GM12878 (cell line): ENCODE results near the gene ATAD2B. TPM values are rescaled to one million over a fixed set of nuclear protein-coding genes. Genes with fewer than 3 reads are reported as not detected.

Experiments
- ATAC-seq: fragments of 200-7000 bp; cut with Tn5 transposase; 3 replicates; pipeline ENCODE4 v1.9.1; 2020; ENCODE audit warnings: mild to moderate bottlenecking, moderate library complexity
- BruUV-seq: library from RNA; stranded (reverse); fragments of 400-500 nt; replicated peaks from 2 replicates; lab custom pipeline; 2021; lab: Mats Ljungman, UMichigan
- CTCF ChIA-PET: fragments of 300-600 bp; sonication (Branson Sonifier 250); formaldehyde crosslinking; extraction: SDS; loops from one replicate; lab custom pipeline; 2021; ENCODE audit warnings: inconsistent platforms; lab: Yijun Ruan, JAX
- POLR2A ChIA-PET: fragments of 350-600 bp; formaldehyde crosslinking; extraction: SDS; loops from one replicate; lab custom pipeline; 2021; ENCODE audit warnings: inconsistent platforms; lab: Charles Lee
- RAD21 ChIA-PET: fragments of 300-600 bp; sonication (Branson Sonifier 250); formaldehyde crosslinking; loops from one replicate; lab custom pipeline; 2023; ENCODE audit warnings: antibody characterized with exemption; ENCODE audit not compliant: unreplicated experiment; lab: Charles Lee
- SMC1A ChIA-PET: fragments of 300-600 bp; sonication (Branson Sonifier 250); formaldehyde crosslinking; loops from one replicate; lab custom pipeline; 2023; ENCODE audit not compliant: unreplicated experiment, uncharacterized antibody; lab: Charles Lee
- DNase-seq: peaks from one replicate; pipeline ENCODE4 v3.0.0-alpha.2; 2011; ENCODE audit warnings: low read depth, low spot score
- FAIRE-seq: peaks from 3 replicates; lab custom pipeline; 2011; peaks lifted over from hg19 to GRCh38; lab: Jason Lieb, UNC
- H2AFZ ChIP-seq: 2 replicates; pipeline ENCODE4 v1.6.0; 2011; ENCODE audit warnings: low read depth, low read length, control low read depth; ENCODE audit not compliant: control insufficient read depth
- H3K27ac ChIP-seq: 2 replicates; pipeline ENCODE4 v1.5.1; 2011; ENCODE audit warnings: control low read depth; ENCODE audit not compliant: control insufficient read depth, insufficient read depth
- H3K27me3 ChIP-seq, 2 experiments: replicated peaks in 1 of 2; 2 replicates each; pipeline versions ENCODE4 v1.6.0 to v1.6.1; 2011; ENCODE audit warnings: low read length in 1 of 2; ENCODE audit not compliant: control insufficient read depth in 2 of 2, insufficient read depth in 2 of 2
- H3K36me3 ChIP-seq, 2 experiments: 2 replicates each; pipeline ENCODE4 v1.5.1; 2011; ENCODE audit warnings: low read length in 1 of 2; ENCODE audit not compliant: control insufficient read depth in 2 of 2, insufficient read depth in 2 of 2
- H3K4me1 ChIP-seq: 2 replicates; pipeline ENCODE4 v1.6.1; 2011; ENCODE audit warnings: mild to moderate bottlenecking, low read length, moderate library complexity, mixed read lengths; ENCODE audit not compliant: control insufficient read depth, insufficient read depth
- H3K4me2 ChIP-seq: 2 replicates; pipeline ENCODE4 v1.6.0; 2011; ENCODE audit warnings: control low read depth; ENCODE audit not compliant: control insufficient read depth, insufficient read depth
- H3K4me3 ChIP-seq: fragments of 200-600 bp; sonication (generic); 2 replicates; pipeline ENCODE4 v1.5.1; 2016
- H3K79me2 ChIP-seq: 2 replicates; pipeline ENCODE4 v1.6.0; 2011; ENCODE audit warnings: low read length; ENCODE audit not compliant: control insufficient read depth, insufficient read depth
- H3K9ac ChIP-seq: 2 replicates; pipeline ENCODE4 v1.8.0; 2011; ENCODE audit warnings: low read length, control low read depth, mixed read lengths; ENCODE audit not compliant: control insufficient read depth, insufficient read depth
- H3K9me3 ChIP-seq: replicated peaks from 3 replicates; pipeline ENCODE4 v1.5.1; 2011; ENCODE audit warnings: mild to moderate bottlenecking, low read length; ENCODE audit not compliant: control insufficient read depth, insufficient read depth
- H4K20me1 ChIP-seq: 2 replicates; pipeline ENCODE4 v1.6.0; 2011; ENCODE audit not compliant: control insufficient read depth, insufficient read depth
- CBX3 ChIP-seq: fragments of 200-600 bp; sonication (generic); IDR thresholded peaks from 2 replicates; pipeline ENCODE4 v1.6.1; 2016; ENCODE audit warnings: low read depth, borderline replicate concordance
- CHD1 ChIP-seq: IDR thresholded peaks from 2 replicates; pipeline ENCODE4 v1.6.1; 2012; ENCODE audit warnings: low read depth, low read length, improper control_type of control experiment
- CREB1 ChIP-seq: IDR thresholded peaks from 2 replicates; pipeline ENCODE4 v1.6.1; 2012; ENCODE audit warnings: low read depth, mild to moderate bottlenecking, inconsistent platforms
- DPF2 ChIP-seq: fragments of 450-650 bp; IDR thresholded peaks from 2 replicates; pipeline ENCODE4 v1.6.1; 2017; ENCODE audit warnings: mild to moderate bottlenecking
- EED ChIP-seq: sonication (generic); IDR thresholded peaks from 2 replicates; pipeline ENCODE4 v1.6.1; 2016; ENCODE audit warnings: antibody characterized with exemption, low read depth
- FOXM1 ChIP-seq: IDR thresholded peaks from 2 replicates; pipeline ENCODE4 v1.6.1; 2012; ENCODE audit warnings: low read depth, mild to moderate bottlenecking, inconsistent platforms, low read length, moderate library complexity
- LARP7 ChIP-seq: fragments of 450-650 bp; IDR thresholded peaks from 2 replicates; pipeline ENCODE4 v1.6.1; 2017; ENCODE audit warnings: mild to moderate bottlenecking
- NFIC ChIP-seq: IDR thresholded peaks from 2 replicates; pipeline ENCODE4 v1.6.1; 2012; ENCODE audit warnings: low read depth, mild to moderate bottlenecking, inconsistent platforms, low read length, moderate library complexity
- POU2F2 ChIP-seq: IDR thresholded peaks from 3 replicates; pipeline ENCODE4 v1.6.1; 2011; ENCODE audit warnings: low read depth, mild to moderate bottlenecking, low read length, borderline replicate concordance
- WGBS: methylation state at CpG from one replicate; pipeline ENCODE4 v1.1.6; 2016; ENCODE audit warnings: low lambda C conversion rate; ENCODE audit not compliant: insufficient replicate concordance, insufficient coverage; ENCODE audit errors: missing lambda C conversion rate; 5-methylcytosine and 5-hydroxymethylcytosine counted together
- in situ Hi-C: fragments of 300-500 bp; cut with MboI; formaldehyde crosslinking; loops from 9 replicates; pipeline ENCODE4 v1.14.3; 2018; ENCODE audit warnings: mixed read lengths
- intact Hi-C: fragments of 100-400 bp; cut with micrococcal nuclease; formaldehyde crosslinking; loops from one replicate; pipeline ENCODE4 v1.14.2; 2022; ENCODE audit not compliant: unreplicated experiment
- polyA plus RNA-seq, 11 experiments: library from polyadenylated mRNA; depleted of rRNA in 4 of 11; unstranded in 6 of 11; stranded (reverse) in 5 of 11; fragments of >200 nt; fragmentation: Nextera tagmentation in 4 of 11; fragmentation: Illumina TruSeq in 1 of 11; extraction: Ambion mirVana in 4 of 11; extraction: Trizol in 1 of 11; gene quantifications; 1 replicate in 1 of 11; 2 replicates in 10 of 11; pipeline versions ENCODE4 v1.2.1 to v1.2.3, GENCODE V29; 2011 to 2016; ENCODE audit warnings: inconsistent platforms in 2 of 11, missing spikeins in 2 of 11, low read depth in 1 of 11
- total RNA-seq, 4 experiments: library from RNA; depleted of rRNA in 3 of 4; stranded (reverse); fragments of >200 nt in 3 of 4; fragmentation: Illumina TruSeq in 1 of 4; extraction: Trizol in 1 of 4; gene quantifications; 2 replicates each; pipeline versions ENCODE4 v1.2.1 to v1.2.3, GENCODE V29; 2013 to 2021
- TF ChIP-seq, protein P1 (sequence below): fragments of 450-650 bp; formaldehyde crosslinking; IDR thresholded peaks from 2 replicates; pipeline ENCODE4 v1.5.0; 2022; ENCODE audit warnings: mild to moderate bottlenecking, missing genetic modification characterization
- TF ChIP-seq, protein P2 (sequence below): fragments of 450-650 bp; IDR thresholded peaks from 2 replicates; pipeline ENCODE4 v1.6.1; 2017; ENCODE audit warnings: borderline replicate concordance
- TF ChIP-seq, protein P3 (sequence below): fragments of 450-650 bp; IDR thresholded peaks from 2 replicates; pipeline ENCODE4 v1.6.1; 2018; ENCODE audit warnings: borderline replicate concordance, mild to moderate bottlenecking; ENCODE audit not compliant: partially characterized antibody
- TF ChIP-seq, protein P4 (sequence below): fragments of 450-650 bp; IDR thresholded peaks from 2 replicates; pipeline ENCODE4 v1.6.1; 2018; ENCODE audit warnings: mild to moderate bottlenecking, low read depth, moderate library complexity; ENCODE audit not compliant: partially characterized antibody

ATAD2B gene
- total and polyA plus RNA-seq, 10 of the 15 experiments (the other 5 are each of a cell fraction or from before 2014, with no cell fraction given) = 3.6 to 29.9 (median 16.8) TPM

DNA sequence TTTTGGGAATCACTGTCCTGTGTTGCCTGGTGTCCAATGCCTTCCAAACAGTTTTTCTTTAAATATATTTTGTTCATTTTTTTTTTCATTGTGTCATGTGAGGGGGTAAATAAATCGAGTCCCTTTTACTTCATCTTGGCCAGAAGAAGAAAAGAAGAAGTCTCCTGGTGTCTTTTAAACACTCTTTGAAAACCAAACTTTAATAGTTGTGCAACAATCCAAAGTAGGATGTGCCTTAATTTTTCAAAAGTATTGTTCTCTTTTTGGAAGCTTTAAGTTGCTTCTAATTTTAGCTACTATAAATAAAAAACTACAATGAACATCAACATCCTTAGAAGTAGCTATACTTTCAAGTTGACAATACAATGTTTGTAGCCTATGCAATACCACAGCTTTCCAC, 154.9 kb downstream of the ATAD2B start:
- ATAC-seq (no peak), FAIRE-seq (no peak), DNase-seq (no peak)
- ChIA-PET POLR2A (no interaction called here), SMC1A (interaction anchor here (1.6 kb wide), 1 partner anchor 12 kb away, joined by 3 read pairs; no protein-coding TSS in a partner anchor), CTCF (no interaction called here), RAD21 (no interaction called here)
- 13% methylated on average over 1 of the region's 1 CpG for WGBS
- Histone ChIP-seq H4K20me1 (no peaks in the 10 kb centered on the region), H2AFZ (no peak overlapping the region), H3K36me3 (peaks cover 2 to 5% of the 10 kb centered on the region in 2 experiments; a peak in 3 of 4 replicates), H3K79me2 (no peaks in the 10 kb centered on the region), H3K4me2 (no peak overlapping the region), H3K27ac (no peak overlapping the region), H3K4me3 (no peak overlapping the region), H3K27me3 (no peaks in the 10 kb centered on the region), H3K9ac (no peak overlapping the region), H3K4me1 (peaks cover 5% of the 10 kb centered on the region; the same call in 1 of the 2 replicates), H3K9me3 (peaks cover 1% of the 10 kb centered on the region; the same call in 1 of the 3 replicates)
- in situ Hi-C loops = no loop called here
- no TSS peak for BruUV-seq
- intact Hi-C loops = no loop called here
- no peak for TF ChIP-seq POU2F2
- TF ChIP-seq NFIC = no peak
- no peak for TF ChIP-seq CBX3
- no peak for TF ChIP-seq DPF2
- TF ChIP-seq CREB1 = no peak
- TF ChIP-seq, protein P1, sequence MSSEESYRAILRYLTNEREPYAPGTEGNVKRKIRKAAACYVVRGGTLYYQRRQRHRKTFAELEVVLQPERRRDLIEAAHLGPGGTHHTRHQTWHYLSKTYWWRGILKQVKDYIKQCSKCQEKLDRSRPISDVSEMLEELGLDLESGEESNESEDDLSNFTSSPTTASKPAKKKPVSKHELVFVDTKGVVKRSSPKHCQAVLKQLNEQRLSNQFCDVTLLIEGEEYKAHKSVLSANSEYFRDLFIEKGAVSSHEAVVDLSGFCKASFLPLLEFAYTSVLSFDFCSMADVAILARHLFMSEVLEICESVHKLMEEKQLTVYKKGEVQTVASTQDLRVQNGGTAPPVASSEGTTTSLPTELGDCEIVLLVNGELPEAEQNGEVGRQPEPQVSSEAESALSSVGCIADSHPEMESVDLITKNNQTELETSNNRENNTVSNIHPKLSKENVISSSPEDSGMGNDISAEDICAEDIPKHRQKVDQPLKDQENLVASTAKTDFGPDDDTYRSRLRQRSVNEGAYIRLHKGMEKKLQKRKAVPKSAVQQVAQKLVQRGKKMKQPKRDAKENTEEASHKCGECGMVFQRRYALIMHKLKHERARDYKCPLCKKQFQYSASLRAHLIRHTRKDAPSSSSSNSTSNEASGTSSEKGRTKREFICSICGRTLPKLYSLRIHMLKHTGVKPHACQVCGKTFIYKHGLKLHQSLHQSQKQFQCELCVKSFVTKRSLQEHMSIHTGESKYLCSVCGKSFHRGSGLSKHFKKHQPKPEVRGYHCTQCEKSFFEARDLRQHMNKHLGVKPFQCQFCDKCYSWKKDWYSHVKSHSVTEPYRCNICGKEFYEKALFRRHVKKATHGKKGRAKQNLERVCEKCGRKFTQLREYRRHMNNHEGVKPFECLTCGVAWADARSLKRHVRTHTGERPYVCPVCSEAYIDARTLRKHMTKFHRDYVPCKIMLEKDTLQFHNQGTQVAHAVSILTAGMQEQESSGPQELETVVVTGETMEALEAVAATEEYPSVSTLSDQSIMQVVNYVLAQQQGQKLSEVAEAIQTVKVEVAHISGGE (CRISPR knock-in tag) = no peak
- no peak for TF ChIP-seq FOXM1
- TF ChIP-seq, protein P2, sequence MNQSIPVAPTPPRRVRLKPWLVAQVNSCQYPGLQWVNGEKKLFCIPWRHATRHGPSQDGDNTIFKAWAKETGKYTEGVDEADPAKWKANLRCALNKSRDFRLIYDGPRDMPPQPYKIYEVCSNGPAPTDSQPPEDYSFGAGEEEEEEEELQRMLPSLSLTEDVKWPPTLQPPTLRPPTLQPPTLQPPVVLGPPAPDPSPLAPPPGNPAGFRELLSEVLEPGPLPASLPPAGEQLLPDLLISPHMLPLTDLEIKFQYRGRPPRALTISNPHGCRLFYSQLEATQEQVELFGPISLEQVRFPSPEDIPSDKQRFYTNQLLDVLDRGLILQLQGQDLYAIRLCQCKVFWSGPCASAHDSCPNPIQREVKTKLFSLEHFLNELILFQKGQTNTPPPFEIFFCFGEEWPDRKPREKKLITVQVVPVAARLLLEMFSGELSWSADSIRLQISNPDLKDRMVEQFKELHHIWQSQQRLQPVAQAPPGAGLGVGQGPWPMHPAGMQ = no peak
- TF ChIP-seq, protein P3, sequence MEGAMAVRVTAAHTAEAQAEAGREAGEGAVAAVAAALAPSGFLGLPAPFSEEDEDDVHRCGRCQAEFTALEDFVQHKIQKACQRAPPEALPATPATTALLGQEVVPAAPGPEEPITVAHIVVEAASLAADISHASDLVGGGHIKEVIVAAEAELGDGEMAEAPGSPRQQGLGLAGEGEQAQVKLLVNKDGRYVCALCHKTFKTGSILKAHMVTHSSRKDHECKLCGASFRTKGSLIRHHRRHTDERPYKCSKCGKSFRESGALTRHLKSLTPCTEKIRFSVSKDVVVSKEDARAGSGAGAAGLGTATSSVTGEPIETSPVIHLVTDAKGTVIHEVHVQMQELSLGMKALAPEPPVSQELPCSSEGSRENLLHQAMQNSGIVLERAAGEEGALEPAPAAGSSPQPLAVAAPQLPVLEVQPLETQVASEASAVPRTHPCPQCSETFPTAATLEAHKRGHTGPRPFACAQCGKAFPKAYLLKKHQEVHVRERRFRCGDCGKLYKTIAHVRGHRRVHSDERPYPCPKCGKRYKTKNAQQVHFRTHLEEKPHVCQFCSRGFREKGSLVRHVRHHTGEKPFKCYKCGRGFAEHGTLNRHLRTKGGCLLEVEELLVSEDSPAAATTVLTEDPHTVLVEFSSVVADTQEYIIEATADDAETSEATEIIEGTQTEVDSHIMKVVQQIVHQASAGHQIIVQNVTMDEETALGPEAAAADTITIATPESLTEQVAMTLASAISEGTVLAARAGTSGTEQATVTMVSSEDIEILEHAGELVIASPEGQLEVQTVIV = no peak
- TF ChIP-seq LARP7 = no peak
- no peak for TF ChIP-seq EED
- TF ChIP-seq, protein P4, sequence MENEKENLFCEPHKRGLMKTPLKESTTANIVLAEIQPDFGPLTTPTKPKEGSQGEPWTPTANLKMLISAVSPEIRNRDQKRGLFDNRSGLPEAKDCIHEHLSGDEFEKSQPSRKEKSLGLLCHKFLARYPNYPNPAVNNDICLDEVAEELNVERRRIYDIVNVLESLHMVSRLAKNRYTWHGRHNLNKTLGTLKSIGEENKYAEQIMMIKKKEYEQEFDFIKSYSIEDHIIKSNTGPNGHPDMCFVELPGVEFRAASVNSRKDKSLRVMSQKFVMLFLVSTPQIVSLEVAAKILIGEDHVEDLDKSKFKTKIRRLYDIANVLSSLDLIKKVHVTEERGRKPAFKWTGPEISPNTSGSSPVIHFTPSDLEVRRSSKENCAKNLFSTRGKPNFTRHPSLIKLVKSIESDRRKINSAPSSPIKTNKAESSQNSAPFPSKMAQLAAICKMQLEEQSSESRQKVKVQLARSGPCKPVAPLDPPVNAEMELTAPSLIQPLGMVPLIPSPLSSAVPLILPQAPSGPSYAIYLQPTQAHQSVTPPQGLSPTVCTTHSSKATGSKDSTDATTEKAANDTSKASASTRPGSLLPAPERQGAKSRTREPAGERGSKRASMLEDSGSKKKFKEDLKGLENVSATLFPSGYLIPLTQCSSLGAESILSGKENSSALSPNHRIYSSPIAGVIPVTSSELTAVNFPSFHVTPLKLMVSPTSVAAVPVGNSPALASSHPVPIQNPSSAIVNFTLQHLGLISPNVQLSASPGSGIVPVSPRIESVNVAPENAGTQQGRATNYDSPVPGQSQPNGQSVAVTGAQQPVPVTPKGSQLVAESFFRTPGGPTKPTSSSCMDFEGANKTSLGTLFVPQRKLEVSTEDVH = no peak
- TF ChIP-seq CHD1 = no peak
